Fibroblast of lung (primary cell): Measurements from ENCODE around the gene THRAP3. TPM values are rescaled to one million over a fixed set of nuclear protein-coding genes. Genes with fewer than 3 reads are reported as not detected.

Source experiments
- DNase-seq, 2 donors: peaks; one replicate each; pipeline versions ENCODE4 v3.0.0 to v3.0.0-alpha.2; 2010; ENCODE audit warnings: low read depth in 2 of 2
- H2AFZ ChIP-seq: 2 replicates; pipeline ENCODE4 v1.5.1; 2012; ENCODE audit warnings: low read length, control low read depth, inconsistent platforms
- H3K27ac ChIP-seq: 2 replicates; pipeline ENCODE4 v1.5.1; 2011; ENCODE audit warnings: low read length, control low read depth; ENCODE audit not compliant: insufficient read depth
- H3K27me3 ChIP-seq: 2 replicates; pipeline ENCODE4 v1.5.1; 2011; ENCODE audit warnings: mild to moderate bottlenecking, low read length; ENCODE audit not compliant: control insufficient read depth, insufficient read depth
- H3K36me3 ChIP-seq: 2 replicates; pipeline ENCODE4 v1.5.1; 2011; ENCODE audit warnings: low read length; ENCODE audit not compliant: control insufficient read depth, insufficient read depth
- H3K4me1 ChIP-seq: 2 replicates; pipeline ENCODE4 v1.5.1; 2011; ENCODE audit warnings: low read length; ENCODE audit not compliant: control insufficient read depth, insufficient read depth; ENCODE audit errors: extremely low read depth
- H3K4me2 ChIP-seq: 2 replicates; pipeline ENCODE4 v1.5.1; 2011; ENCODE audit warnings: low read length, control low read depth; ENCODE audit not compliant: insufficient read depth; ENCODE audit errors: extremely low read depth
- H3K4me3 ChIP-seq, 4 experiments: fragments of 200-600 bp in 1 of 4; sonication (generic) in 1 of 4; replicated peaks in 1 of 4; 2 replicates each; pipeline ENCODE4 v1.5.1; 2011 to 2016; ENCODE audit warnings: low read length in 4 of 4, low read depth in 3 of 4, mild to moderate bottlenecking in 3 of 4, control low read depth in 2 of 4, inconsistent platforms in 1 of 4, mixed read lengths in 1 of 4; ENCODE audit not compliant: insufficient read depth in 1 of 4; ENCODE audit errors: control extremely low read depth in 1 of 4
- H3K79me2 ChIP-seq: 2 replicates; pipeline ENCODE4 v1.5.1; 2012; ENCODE audit warnings: mild to moderate bottlenecking, low read length, inconsistent platforms; ENCODE audit not compliant: control insufficient read depth, insufficient read depth
- H3K9ac ChIP-seq: 2 replicates; pipeline ENCODE4 v1.5.1; 2011; ENCODE audit warnings: mild to moderate bottlenecking, low read length, control low read depth; ENCODE audit not compliant: insufficient read depth
- H3K9me3 ChIP-seq: 2 replicates; pipeline ENCODE4 v1.5.1; 2012; ENCODE audit warnings: low read depth, low read length; ENCODE audit not compliant: control insufficient read depth, insufficient read depth
- H4K20me1 ChIP-seq: 2 replicates; pipeline ENCODE4 v1.5.1; 2011; ENCODE audit warnings: low read length; ENCODE audit not compliant: control insufficient read depth, insufficient read depth; ENCODE audit errors: extremely low read depth
- EZH2 ChIP-seq: IDR thresholded peaks from 2 replicates; pipeline ENCODE4 v1.5.1; 2012; ENCODE audit warnings: low read length, control low read depth, mild to moderate bottlenecking; ENCODE audit errors: missing control alignments
- polyA plus RNA-seq, 2 donors: library from polyadenylated mRNA; depleted of rRNA in 1 of 2; stranded (reverse) in 1 of 2; unstranded in 1 of 2; fragments of >200 nt; gene quantifications; 2 replicates each; pipeline ENCODE4 v1.2.1, GENCODE V29; 2011 to 2012; ENCODE audit warnings: missing spikeins in 1 of 2
- total RNA-seq: library from RNA; depleted of rRNA; stranded (reverse); fragments of >200 nt; gene quantifications from 2 replicates; pipeline ENCODE4 v1.2.1, GENCODE V29; 2014
- TF ChIP-seq, protein P1 (sequence below), 2 donors: IDR thresholded peaks in 1 of 2; conservative IDR thresholded peaks in 1 of 2; 1 replicate in 1 of 2; 2 replicates in 1 of 2; pipeline ENCODE4 v1.5.1; 2011 to 2012; ENCODE audit warnings: low read length in 2 of 2, control low read depth in 1 of 2, inconsistent platforms in 1 of 2, low read depth in 1 of 2, mild to moderate bottlenecking in 1 of 2

Gene THRAP3
- total and polyA plus RNA-seq, 2 donors (not counting 1 experiment from before 2014, with no cell fraction given) = 92.5 to 97.5 TPM

DNA sequence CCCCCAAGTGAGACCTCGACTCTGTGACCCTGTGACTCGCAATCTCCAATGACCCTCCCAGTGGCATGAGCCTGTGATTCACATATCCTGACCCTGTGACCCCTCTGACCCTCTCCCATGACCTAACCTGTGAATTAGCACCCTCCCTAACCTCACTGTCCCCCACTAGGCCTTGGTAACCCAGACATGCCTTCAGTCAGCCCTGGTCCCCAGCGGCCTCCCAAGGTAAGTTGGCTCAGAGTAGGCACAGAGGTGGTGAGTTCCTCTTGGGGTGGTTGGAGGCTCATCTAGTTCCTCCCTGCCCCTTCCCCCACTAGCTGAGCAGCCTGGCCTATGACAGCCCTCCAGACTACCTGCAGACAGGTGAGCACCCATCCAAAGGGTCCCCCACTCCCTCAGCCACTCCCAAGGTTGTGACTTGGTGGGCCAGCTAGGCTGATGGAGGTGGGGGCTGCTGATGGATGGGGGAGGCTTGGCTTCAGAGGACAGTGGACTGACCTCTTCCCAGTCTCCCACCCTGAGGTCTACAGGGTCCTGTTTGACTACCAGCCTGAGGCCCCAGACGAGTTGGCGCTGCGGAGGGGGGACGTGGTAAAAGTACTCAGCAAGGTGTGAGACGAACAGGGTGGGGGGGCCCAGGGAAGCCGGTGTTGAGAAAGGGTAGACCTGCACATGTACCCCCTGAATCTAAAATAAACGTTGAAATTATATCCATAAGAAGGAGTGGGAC, 83.5 kb downstream of the THRAP3 start:
- Histone ChIP-seq H3K79me2 (peaks cover 2% of the 10 kb centered on the region), H3K4me3 (peak overlapping the region; percentile 58 to 69 (median 66)), H3K27ac (peak overlapping the region; percentile 61), H3K36me3 (peaks cover 10% of the 10 kb centered on the region), H3K9me3 (no peaks in the 10 kb centered on the region), H2AFZ (no peak overlapping the region), H3K4me1 (peaks cover 7% of the 10 kb centered on the region), H3K9ac (peak overlapping the region; percentile 51), H4K20me1 (no peaks in the 10 kb centered on the region), H3K27me3 (no peaks in the 10 kb centered on the region), H3K4me2 (peak overlapping the region; percentile 88)
- DNase-seq = no peak
- no peak for TF ChIP-seq EZH2
- TF ChIP-seq, protein P1, sequence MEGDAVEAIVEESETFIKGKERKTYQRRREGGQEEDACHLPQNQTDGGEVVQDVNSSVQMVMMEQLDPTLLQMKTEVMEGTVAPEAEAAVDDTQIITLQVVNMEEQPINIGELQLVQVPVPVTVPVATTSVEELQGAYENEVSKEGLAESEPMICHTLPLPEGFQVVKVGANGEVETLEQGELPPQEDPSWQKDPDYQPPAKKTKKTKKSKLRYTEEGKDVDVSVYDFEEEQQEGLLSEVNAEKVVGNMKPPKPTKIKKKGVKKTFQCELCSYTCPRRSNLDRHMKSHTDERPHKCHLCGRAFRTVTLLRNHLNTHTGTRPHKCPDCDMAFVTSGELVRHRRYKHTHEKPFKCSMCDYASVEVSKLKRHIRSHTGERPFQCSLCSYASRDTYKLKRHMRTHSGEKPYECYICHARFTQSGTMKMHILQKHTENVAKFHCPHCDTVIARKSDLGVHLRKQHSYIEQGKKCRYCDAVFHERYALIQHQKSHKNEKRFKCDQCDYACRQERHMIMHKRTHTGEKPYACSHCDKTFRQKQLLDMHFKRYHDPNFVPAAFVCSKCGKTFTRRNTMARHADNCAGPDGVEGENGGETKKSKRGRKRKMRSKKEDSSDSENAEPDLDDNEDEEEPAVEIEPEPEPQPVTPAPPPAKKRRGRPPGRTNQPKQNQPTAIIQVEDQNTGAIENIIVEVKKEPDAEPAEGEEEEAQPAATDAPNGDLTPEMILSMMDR (conservative IDR thresholded peaks at IDR 0.05 in 1 of 2, IDR thresholded peaks at IDR 0.05 in 1 of 2; ENCODE audit: low read depth in 1 of 2, low read length in 2 of 2) = no peak

GRCh38 chr1:36309397-36309796, 85.2 kb downstream of the THRAP3 start:
- H3K36me3 ChIP-seq = peaks cover 5% of the 10 kb centered on the region
- H3K9me3 ChIP-seq = no peaks in the 10 kb centered on the region
- no peaks in the 10 kb centered on the region for H3K27me3 ChIP-seq
- no peak overlapping the region for H2AFZ ChIP-seq
- TF ChIP-seq EZH2 = no peak
- TF ChIP-seq, protein P1 (conservative IDR thresholded peaks at IDR 0.05 in 1 of 2, IDR thresholded peaks at IDR 0.05 in 1 of 2; ENCODE audit: low read depth in 1 of 2, low read length in 2 of 2) = no peak
- no peak overlapping the region for H3K9ac ChIP-seq
- no peaks in the 10 kb centered on the region for H4K20me1 ChIP-seq
- no peak overlapping the region for H3K4me3 ChIP-seq
- H3K79me2 ChIP-seq = peaks cover 2% of the 10 kb centered on the region
- no peak overlapping the region for H3K27ac ChIP-seq
- H3K4me2 ChIP-seq = no peak overlapping the region
- DNase-seq = no peak
- H3K4me1 ChIP-seq = peaks cover 7% of the 10 kb centered on the region

GRCh38 chr1:36320291-36320761, 96.1 kb downstream of the THRAP3 start:
- Histone ChIP-seq H3K4me2 (peak overlapping the region; percentile 85), H4K20me1 (no peaks in the 10 kb centered on the region), H3K79me2 (peaks cover 18% of the 10 kb centered on the region), H3K27ac (peak overlapping the region; percentile 66), H3K9me3 (no peaks in the 10 kb centered on the region), H3K27me3 (no peaks in the 10 kb centered on the region), H3K36me3 (peaks cover 12% of the 10 kb centered on the region), H3K4me3 (peak overlapping the region; percentile 27 to 90 (median 40)), H3K9ac (peak overlapping the region; percentile 73), H2AFZ (no peak overlapping the region), H3K4me1 (peaks cover 22% of the 10 kb centered on the region)
- DNase-seq = no peak
- TF ChIP-seq, protein P1 (conservative IDR thresholded peaks at IDR 0.05 in 1 of 2, IDR thresholded peaks at IDR 0.05 in 1 of 2; ENCODE audit: low read depth in 1 of 2, low read length in 2 of 2) = no peak
- no peak for TF ChIP-seq EZH2
